ENCODE measurements around the gene EYA4.
A peak's percentile ranks its signal among the peaks of the same experiment; 100 is the strongest.

EYA4 gene

DNA sequence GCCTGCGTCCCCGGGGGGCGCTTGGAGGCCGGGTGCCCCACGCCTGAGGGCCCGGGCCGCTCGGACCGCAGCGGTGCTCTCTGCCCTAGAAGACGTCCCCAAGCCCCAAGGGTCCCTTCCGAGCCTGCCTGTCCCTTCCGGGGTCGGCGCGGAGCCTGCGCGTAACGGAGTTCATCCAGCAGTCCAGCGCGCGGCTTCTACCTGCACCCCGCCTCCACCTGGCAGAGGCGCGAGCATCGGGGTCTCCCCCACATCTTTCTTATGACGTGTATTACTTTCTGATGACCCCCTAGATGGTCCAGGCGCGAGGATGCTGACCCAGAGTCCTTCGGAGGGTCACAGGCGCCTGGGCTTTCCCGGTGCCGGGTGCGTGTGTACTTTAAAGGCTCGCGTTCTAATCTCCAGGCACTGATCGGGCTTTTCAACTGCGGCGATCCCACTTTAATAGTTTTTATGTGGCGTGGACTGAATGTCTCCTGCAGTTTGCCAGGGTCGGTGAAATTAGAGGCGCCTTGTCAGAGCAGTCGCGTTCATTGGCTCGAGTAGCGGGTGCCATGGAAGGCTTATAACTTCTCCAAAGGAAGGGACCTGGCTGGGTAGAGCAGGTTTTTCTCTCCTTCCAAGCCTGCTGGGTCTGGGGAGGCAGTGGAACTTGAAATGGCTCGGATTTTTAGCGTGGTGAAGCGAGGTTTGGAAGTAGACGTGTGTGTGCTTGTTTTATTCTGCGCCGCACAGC lies 912 bp downstream of the EYA4 start:
- Histone ChIP-seq H3K4me3 (ENCODE audit: low read depth in 1 of 2, low read length in 2 of 2) (peak overlapping the region in 1 of 2 donors; percentile 18), H3K9me3 (ENCODE audit: control insufficient read depth in 1 of 2, low read length in 2 of 2) (no peaks in the 10 kb centered on the region), H3K27me3 (ENCODE audit: control insufficient read depth in 1 of 2, insufficient read depth in 2 of 2, low read length in 2 of 2) (peaks cover 29 to 61% of the 10 kb centered on the region in 2 donors), H3K4me1 (ENCODE audit: control insufficient read depth in 1 of 2, insufficient read depth in 2 of 2, low read length in 2 of 2) (peaks cover 0 to 3% of the 10 kb centered on the region in 2 donors), H3K36me3 (ENCODE audit: control insufficient read depth in 1 of 2, insufficient read depth in 2 of 2, low read length in 2 of 2) (no peaks in the 10 kb centered on the region), H3K27ac (ENCODE audit: low read depth, low read length) (no peak overlapping the region), H3K9ac (ENCODE audit: low read depth in 1 of 2, low read length in 2 of 2) (no peak overlapping the region)

DNA sequence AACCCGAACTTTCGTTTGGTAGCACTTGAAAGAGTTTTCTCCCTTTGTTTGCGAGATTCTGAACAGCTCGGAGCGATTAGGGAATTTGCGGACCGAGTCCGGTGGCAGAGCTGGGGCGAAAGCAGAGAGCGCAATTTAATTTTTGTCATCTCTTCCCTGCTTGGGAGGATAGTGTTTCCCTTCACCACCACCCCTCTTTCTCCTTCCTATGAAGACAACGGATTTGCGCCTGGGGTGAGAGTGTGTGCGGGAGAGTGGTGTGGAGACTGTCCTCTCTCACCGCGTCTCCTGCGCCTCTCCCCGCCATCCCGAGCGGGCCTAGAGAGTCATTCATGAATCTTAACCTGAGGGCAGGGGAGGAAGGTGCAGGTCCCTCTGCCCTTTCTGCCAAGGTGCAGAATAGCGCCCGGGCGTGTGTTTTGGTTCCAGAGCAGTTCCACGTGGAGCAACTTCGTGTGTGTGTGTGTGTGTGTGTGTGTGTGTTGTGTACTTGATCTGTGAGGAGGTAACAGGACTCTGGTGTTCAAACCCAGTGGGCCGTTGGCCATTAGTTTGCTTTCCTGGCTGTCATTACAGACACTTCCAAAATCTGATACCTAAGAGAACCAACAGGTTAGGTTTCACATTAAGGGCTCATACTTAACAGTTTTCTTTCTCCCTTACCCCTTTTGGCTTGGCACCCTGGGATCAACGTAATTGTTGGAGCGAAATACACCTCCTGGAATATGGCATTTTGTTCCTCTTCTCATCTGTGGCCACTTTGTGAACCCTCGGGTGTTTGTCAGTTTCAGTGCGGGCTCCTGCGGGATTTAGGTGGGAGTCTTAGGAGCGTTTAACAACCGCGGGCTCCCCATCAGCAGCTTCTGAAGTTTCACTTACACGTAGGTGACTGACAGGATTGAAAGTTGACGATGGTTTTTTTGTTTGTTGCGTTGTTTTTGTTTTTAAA lies 1.8 kb downstream of the EYA4 start:
- Histone ChIP-seq H3K9me3 (ENCODE audit: control insufficient read depth in 1 of 2, low read length in 2 of 2) (no peaks in the 10 kb centered on the region), H3K4me1 (ENCODE audit: control insufficient read depth in 1 of 2, insufficient read depth in 2 of 2, low read length in 2 of 2) (peaks cover 0 to 3% of the 10 kb centered on the region in 2 donors), H3K9ac (ENCODE audit: low read depth in 1 of 2, low read length in 2 of 2) (no peak overlapping the region), H3K27ac (ENCODE audit: low read depth, low read length) (no peak overlapping the region), H3K36me3 (ENCODE audit: control insufficient read depth in 1 of 2, insufficient read depth in 2 of 2, low read length in 2 of 2) (no peaks in the 10 kb centered on the region), H3K4me3 (ENCODE audit: low read depth in 1 of 2, low read length in 2 of 2) (peak overlapping the region in 1 of 2 donors; percentile 18), H3K27me3 (ENCODE audit: control insufficient read depth in 1 of 2, insufficient read depth in 2 of 2, low read length in 2 of 2) (peaks cover 29 to 66% of the 10 kb centered on the region in 2 donors)

DNA sequence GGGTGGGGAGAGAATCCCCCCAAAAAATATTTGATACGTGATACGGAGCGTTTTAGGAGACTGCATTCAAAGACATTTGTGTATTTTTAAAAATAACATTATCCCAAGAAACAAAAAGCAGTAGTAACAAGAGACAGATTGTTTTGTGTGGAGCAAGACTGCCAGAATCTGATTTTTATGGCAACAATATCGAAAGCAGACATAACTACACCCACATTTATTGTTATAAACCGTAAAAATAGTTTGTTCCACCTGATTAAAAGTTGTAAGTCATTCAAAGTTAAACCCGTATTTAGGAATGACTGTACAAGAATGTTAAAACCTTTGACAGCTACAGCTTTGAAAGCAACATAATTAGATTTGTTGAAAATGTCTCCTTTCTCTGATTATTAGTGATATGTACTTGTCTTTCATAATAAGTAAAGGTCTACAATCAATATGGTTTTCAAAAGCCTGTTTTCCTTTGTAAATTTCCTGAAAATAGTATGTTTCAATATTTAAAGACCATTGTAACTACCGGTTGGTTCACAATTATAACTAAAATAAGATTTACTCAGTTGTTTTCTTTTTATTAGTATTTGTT lies 2.7 kb downstream of the EYA4 start:
- Histone ChIP-seq H3K36me3 (ENCODE audit: control insufficient read depth in 1 of 2, insufficient read depth in 2 of 2, low read length in 2 of 2) (no peaks in the 10 kb centered on the region), H3K27me3 (ENCODE audit: control insufficient read depth in 1 of 2, insufficient read depth in 2 of 2, low read length in 2 of 2) (peaks cover 29 to 71% of the 10 kb centered on the region in 2 donors), H3K9me3 (ENCODE audit: control insufficient read depth in 1 of 2, low read length in 2 of 2) (no peaks in the 10 kb centered on the region), H3K4me1 (ENCODE audit: control insufficient read depth in 1 of 2, insufficient read depth in 2 of 2, low read length in 2 of 2) (peaks cover 0 to 3% of the 10 kb centered on the region in 2 donors), H3K4me3 (ENCODE audit: low read depth in 1 of 2, low read length in 2 of 2) (no peak overlapping the region), H3K9ac (ENCODE audit: low read depth in 1 of 2, low read length in 2 of 2) (no peak overlapping the region), H3K27ac (ENCODE audit: low read depth, low read length) (no peak overlapping the region)

DNA sequence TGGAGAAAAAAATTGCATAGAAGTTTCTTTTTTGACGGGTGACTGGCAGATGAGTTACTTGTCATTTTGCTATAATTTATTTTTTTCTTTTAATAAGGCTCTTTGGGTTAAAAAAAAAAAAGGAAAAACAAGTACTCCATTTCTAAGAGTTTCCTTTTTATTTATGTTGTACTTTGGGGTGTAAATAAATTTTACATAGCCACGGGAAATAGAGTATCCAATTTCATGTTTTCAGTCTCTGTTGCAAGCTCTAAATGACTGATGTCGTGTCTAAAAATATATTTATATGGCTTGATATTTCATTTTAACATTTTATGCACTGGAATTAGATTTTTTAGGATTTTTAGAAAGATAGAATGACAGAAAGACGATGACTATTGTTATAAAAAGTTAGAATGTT lies 3.4 kb downstream of the EYA4 start:
- Histone ChIP-seq H3K9me3 (ENCODE audit: control insufficient read depth in 1 of 2, low read length in 2 of 2) (no peaks in the 10 kb centered on the region), H3K27me3 (ENCODE audit: control insufficient read depth in 1 of 2, insufficient read depth in 2 of 2, low read length in 2 of 2) (peaks cover 29 to 68% of the 10 kb centered on the region in 2 donors), H3K9ac (ENCODE audit: low read depth in 1 of 2, low read length in 2 of 2) (no peak overlapping the region), H3K4me3 (ENCODE audit: low read depth in 1 of 2, low read length in 2 of 2) (no peak overlapping the region), H3K36me3 (ENCODE audit: control insufficient read depth in 1 of 2, insufficient read depth in 2 of 2, low read length in 2 of 2) (no peaks in the 10 kb centered on the region), H3K27ac (ENCODE audit: low read depth, low read length) (no peak overlapping the region), H3K4me1 (ENCODE audit: control insufficient read depth in 1 of 2, insufficient read depth in 2 of 2, low read length in 2 of 2) (peaks cover 0 to 3% of the 10 kb centered on the region in 2 donors)

DNA sequence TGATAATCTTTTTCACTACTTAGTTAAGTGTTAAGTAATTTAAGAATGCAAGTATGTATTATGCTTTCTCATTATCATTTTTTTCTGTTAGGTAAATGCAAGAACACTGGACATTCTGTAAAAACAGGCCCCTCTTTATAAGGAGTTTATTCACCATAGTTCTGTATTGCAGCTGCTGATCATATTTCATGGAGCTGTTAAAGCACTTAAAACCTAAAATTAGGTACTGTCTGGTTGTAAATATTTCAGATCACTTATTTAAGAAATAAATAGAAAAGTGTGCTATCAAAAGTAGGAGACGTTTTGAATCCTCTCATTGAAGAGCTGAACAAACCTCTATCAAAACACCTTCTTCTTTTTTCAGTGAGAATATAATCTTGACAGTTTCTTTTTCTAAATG lies 3.9 kb downstream of the EYA4 start:
- Histone ChIP-seq H3K9me3 (ENCODE audit: control insufficient read depth in 1 of 2, low read length in 2 of 2) (no peaks in the 10 kb centered on the region), H3K4me1 (ENCODE audit: control insufficient read depth in 1 of 2, insufficient read depth in 2 of 2, low read length in 2 of 2) (peaks cover 0 to 3% of the 10 kb centered on the region in 2 donors), H3K36me3 (ENCODE audit: control insufficient read depth in 1 of 2, insufficient read depth in 2 of 2, low read length in 2 of 2) (no peaks in the 10 kb centered on the region), H3K27ac (ENCODE audit: low read depth, low read length) (no peak overlapping the region), H3K9ac (ENCODE audit: low read depth in 1 of 2, low read length in 2 of 2) (no peak overlapping the region), H3K4me3 (ENCODE audit: low read depth in 1 of 2, low read length in 2 of 2) (no peak overlapping the region), H3K27me3 (ENCODE audit: control insufficient read depth in 1 of 2, insufficient read depth in 2 of 2, low read length in 2 of 2) (peaks cover 29 to 63% of the 10 kb centered on the region in 2 donors)

DNA sequence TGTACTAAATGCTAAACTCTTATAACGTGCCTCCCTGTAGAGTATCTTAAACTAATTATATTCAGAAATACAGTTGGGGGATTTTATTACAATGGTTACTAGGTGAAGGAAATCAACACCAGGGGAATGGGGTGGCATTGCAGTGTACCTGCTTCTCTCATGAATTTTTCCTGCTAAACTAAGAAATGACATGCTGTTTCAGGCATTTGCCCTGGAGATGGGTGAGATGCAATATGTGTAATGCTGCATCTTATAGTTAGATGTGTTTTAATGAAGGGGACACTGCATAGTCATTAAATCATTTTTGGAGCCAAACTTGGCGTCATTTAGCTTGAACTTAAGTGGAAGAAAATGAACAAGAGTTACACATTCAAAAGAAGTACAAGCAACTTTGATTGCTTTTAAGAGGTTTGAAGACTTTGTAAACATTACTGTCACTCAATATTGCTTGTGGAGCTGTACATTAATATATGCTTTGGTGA lies 4.3 kb downstream of the EYA4 start:
- Histone ChIP-seq H3K27me3 (ENCODE audit: control insufficient read depth in 1 of 2, insufficient read depth in 2 of 2, low read length in 2 of 2) (peaks cover 25 to 59% of the 10 kb centered on the region in 2 donors), H3K4me1 (ENCODE audit: control insufficient read depth in 1 of 2, insufficient read depth in 2 of 2, low read length in 2 of 2) (peaks cover 0 to 3% of the 10 kb centered on the region in 2 donors), H3K9ac (ENCODE audit: low read depth in 1 of 2, low read length in 2 of 2) (no peak overlapping the region), H3K4me3 (ENCODE audit: low read depth in 1 of 2, low read length in 2 of 2) (no peak overlapping the region), H3K27ac (ENCODE audit: low read depth, low read length) (no peak overlapping the region), H3K36me3 (ENCODE audit: control insufficient read depth in 1 of 2, insufficient read depth in 2 of 2, low read length in 2 of 2) (no peaks in the 10 kb centered on the region), H3K9me3 (ENCODE audit: control insufficient read depth in 1 of 2, low read length in 2 of 2) (no peaks in the 10 kb centered on the region)

DNA sequence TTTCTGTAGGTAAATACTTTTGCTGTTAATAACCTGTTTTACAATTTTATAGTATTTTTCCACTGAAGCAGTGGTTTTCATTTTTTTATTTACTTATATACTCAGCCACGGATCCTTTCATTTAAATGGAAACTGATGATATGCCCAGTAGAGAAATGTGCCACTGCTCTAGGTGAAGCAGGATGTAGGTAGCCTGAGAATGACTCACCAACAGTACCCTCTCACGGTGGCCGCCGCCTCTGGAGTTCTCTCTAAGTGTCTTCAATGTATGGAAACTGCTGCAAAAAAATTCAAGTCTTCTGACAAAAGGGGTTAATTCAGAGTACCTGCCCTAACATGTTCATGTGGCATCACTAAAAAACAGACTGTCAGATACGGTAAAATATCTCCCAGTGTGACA lies 6.4 kb downstream of the EYA4 start:
- H3K36me3 ChIP-seq (ENCODE audit: control insufficient read depth in 1 of 2, insufficient read depth in 2 of 2, low read length in 2 of 2), result no peaks in the 10 kb centered on the region
- H3K9ac ChIP-seq (ENCODE audit: low read depth in 1 of 2, low read length in 2 of 2), result no peak overlapping the region
- no peaks in the 10 kb centered on the region for H3K9me3 ChIP-seq (ENCODE audit: control insufficient read depth in 1 of 2, low read length in 2 of 2)
- peaks cover 0 to 3% of the 10 kb centered on the region in 2 donors for H3K4me1 ChIP-seq (ENCODE audit: control insufficient read depth in 1 of 2, insufficient read depth in 2 of 2, low read length in 2 of 2)
- no peak overlapping the region for H3K4me3 ChIP-seq (ENCODE audit: low read depth in 1 of 2, low read length in 2 of 2)
- H3K27ac ChIP-seq (ENCODE audit: low read depth, low read length), result no peak overlapping the region
- peaks cover 13 to 41% of the 10 kb centered on the region in 2 donors for H3K27me3 ChIP-seq (ENCODE audit: control insufficient read depth in 1 of 2, insufficient read depth in 2 of 2, low read length in 2 of 2)

DNA sequence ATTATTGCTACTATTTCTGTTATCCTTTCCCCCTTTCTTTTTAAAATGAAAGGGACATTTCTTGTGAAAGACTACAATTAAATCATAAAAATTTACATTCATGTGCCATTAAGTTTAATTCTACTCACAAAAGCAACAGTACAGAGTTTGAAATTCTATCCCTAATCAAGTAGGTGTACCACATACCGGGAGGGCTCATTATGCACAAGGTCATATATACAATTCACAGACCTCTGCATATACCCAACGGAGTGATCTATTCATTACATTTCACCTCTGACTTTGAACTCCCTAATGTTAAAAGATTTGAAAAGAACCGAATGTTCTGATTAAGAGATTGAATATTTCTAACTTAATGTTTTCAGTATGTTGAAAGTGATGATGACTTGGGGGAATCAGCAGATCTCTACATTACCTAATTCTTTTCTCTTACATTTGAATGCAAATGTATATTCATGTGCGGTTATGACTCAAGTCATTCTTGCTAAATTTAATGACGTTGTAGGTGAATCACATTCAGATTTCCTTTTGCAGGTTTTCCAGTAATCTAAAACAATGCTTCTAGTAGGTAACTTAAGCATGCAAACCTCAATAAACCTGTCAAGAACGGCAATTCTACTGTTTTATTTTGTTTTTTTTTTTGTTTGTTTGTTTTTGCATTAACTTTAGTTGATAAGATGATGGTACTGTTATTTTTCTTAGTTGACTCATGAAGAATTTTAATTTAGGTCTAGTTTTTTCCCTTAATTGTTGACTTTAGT lies 7.3 kb downstream of the EYA4 start:
- H3K4me1 ChIP-seq (ENCODE audit: control insufficient read depth in 1 of 2, insufficient read depth in 2 of 2, low read length in 2 of 2), result no peaks in the 10 kb centered on the region
- H3K4me3 ChIP-seq (ENCODE audit: low read depth in 1 of 2, low read length in 2 of 2), result no peak overlapping the region
- no peaks in the 10 kb centered on the region for H3K36me3 ChIP-seq (ENCODE audit: control insufficient read depth in 1 of 2, insufficient read depth in 2 of 2, low read length in 2 of 2)
- H3K27ac ChIP-seq (ENCODE audit: low read depth, low read length), result no peak overlapping the region
- H3K9me3 ChIP-seq (ENCODE audit: control insufficient read depth in 1 of 2, low read length in 2 of 2), result no peaks in the 10 kb centered on the region
- H3K9ac ChIP-seq (ENCODE audit: low read depth in 1 of 2, low read length in 2 of 2), result no peak overlapping the region
- H3K27me3 ChIP-seq (ENCODE audit: control insufficient read depth in 1 of 2, insufficient read depth in 2 of 2, low read length in 2 of 2), result peaks cover 5 to 33% of the 10 kb centered on the region in 2 donors

DNA sequence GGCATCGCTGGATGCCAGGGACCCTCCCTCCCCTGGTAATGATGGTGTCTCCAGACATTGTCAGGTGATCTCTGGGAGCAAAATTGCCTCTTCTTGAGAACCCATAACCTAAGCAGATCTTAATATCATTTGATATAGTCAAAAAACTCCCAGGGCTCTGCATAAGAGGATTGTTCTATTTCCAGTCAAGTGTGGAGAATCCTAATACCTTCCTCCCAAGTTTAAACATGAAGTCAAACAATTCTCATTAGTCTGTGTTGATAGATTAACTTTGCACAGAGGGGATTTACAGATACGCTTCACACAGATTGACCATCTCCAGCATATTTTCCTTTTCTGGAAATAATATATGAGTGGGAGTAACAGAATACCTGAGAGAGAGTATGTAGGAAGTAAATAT lies 10.5 kb downstream of the EYA4 start:
- Histone ChIP-seq H3K9me3 (ENCODE audit: control insufficient read depth in 1 of 2, low read length in 2 of 2) (no peaks in the 10 kb centered on the region), H3K9ac (ENCODE audit: low read depth in 1 of 2, low read length in 2 of 2) (no peak overlapping the region)

More for the DNA sequence above, 10.5 kb downstream of the EYA4 start:
- Histone ChIP-seq H3K4me1 (ENCODE audit: control insufficient read depth in 1 of 2, insufficient read depth in 2 of 2, low read length in 2 of 2) (no peaks in the 10 kb centered on the region), H3K27ac (ENCODE audit: low read depth, low read length) (no peak overlapping the region), H3K4me3 (ENCODE audit: low read depth in 1 of 2, low read length in 2 of 2) (no peak overlapping the region), H3K27me3 (ENCODE audit: control insufficient read depth in 1 of 2, insufficient read depth in 2 of 2, low read length in 2 of 2) (peaks cover 0 to 9% of the 10 kb centered on the region in 2 donors), H3K36me3 (ENCODE audit: control insufficient read depth in 1 of 2, insufficient read depth in 2 of 2, low read length in 2 of 2) (no peaks in the 10 kb centered on the region)
